HG03039 (cell line): Measurements from ENCODE around the gene SNAP47.

ENCODE experiments used
- ATAC-seq: cut with Tn5 transposase; IDR thresholded peaks from one replicate; pipeline ENCODE4 v1.9.1; 2021; ENCODE audit warnings: mild to moderate bottlenecking, moderate library complexity; ENCODE audit not compliant: unreplicated experiment

Gene SNAP47

GRCh38 chr1:227780101-227781044 lies 45.1 kb downstream of the SNAP47 start:
- no peak for ATAC-seq

GRCh38 chr1:227781314-227781930 lies 46.2 kb downstream of the SNAP47 start:
- ATAC-seq, result no peak

GRCh38 chr1:227782226-227782625 lies 47.0 kb downstream of the SNAP47 start:
- no peak for ATAC-seq

- no peak for ATAC-seq
These were observed 50.0 kb downstream of the SNAP47 start for GRCh38 chr1:227785094-227785804.

- no peak for ATAC-seq
These were observed 50.8 kb downstream of the SNAP47 start for GRCh38 chr1:227785805-227786671.

GRCh38 chr1:227786673-227787512 lies 51.7 kb downstream of the SNAP47 start:
- no peak for ATAC-seq

GRCh38 chr1:227787513-227788270 lies 52.5 kb downstream of the SNAP47 start:
- ATAC-seq, result peak; percentile 90

- ATAC-seq, result peak; percentile 49
These were observed 53.2 kb downstream of the SNAP47 start for GRCh38 chr1:227788271-227789083.

GRCh38 chr1:227789084-227790033 lies 54.1 kb downstream of the SNAP47 start:
- no peak for ATAC-seq

- no peak for ATAC-seq
These were observed 54.8 kb downstream of the SNAP47 start for GRCh38 chr1:227790034-227790400.

- ATAC-seq, result no peak
These were observed 55.6 kb downstream of the SNAP47 start for GRCh38 chr1:227790868-227791267.

GRCh38 chr1:227791425-227792143 lies 56.3 kb downstream of the SNAP47 start:
- ATAC-seq, result no peak

GRCh38 chr1:227792216-227793078 lies 57.2 kb downstream of the SNAP47 start:
- no peak for ATAC-seq

GRCh38 chr1:227793079-227793947 lies 58.1 kb downstream of the SNAP47 start:
- ATAC-seq, result no peak
